DMS153 treated with DMSO at 0.1 percent for 48 hours (cell line): ENCODE data around the gene KLHDC9.
"Not testable (repeated sequence)": the region's sequence is repeated elsewhere in the genome, so short reads cannot be mapped to it uniquely, and the experiment has no call there.

Source experiments
- DNase-seq: peaks from one replicate; lab custom pipeline; 2025; ENCODE audit not compliant: unreplicated experiment; lab: John Stamatoyannopoulos, UW

The KLHDC9 gene

GRCh38 chr1:161092621-161093028 is 5.5 kb upstream of the KLHDC9 start:
- DNase-seq, result no peak

- no peak for DNase-seq
These were observed 3.7 kb upstream of the KLHDC9 start for GRCh38 chr1:161094481-161094880.

- DNase-seq, result no peak
These were observed 2.9 kb upstream of the KLHDC9 start for GRCh38 chr1:161095230-161095629.

- DNase-seq, result no peak
These were observed 2.1 kb upstream of the KLHDC9 start for GRCh38 chr1:161096015-161096414.

GRCh38 chr1:161096530-161096929 is 1.6 kb upstream of the KLHDC9 start:
- DNase-seq, result no peak

GRCh38 chr1:161099090-161099802 is 1.1 kb downstream of the KLHDC9 start:
- no peak for DNase-seq

- no peak for DNase-seq
These were observed 2.4 kb downstream of the KLHDC9 start for GRCh38 chr1:161100556-161100955.

GRCh38 chr1:161106431-161106830 is 8.3 kb downstream of the KLHDC9 start:
- no peak for DNase-seq

GRCh38 chr1:161111117-161111516 is 13.0 kb downstream of the KLHDC9 start:
- DNase-seq, result no peak

- no peak for DNase-seq
These were observed 13.4 kb downstream of the KLHDC9 start for GRCh38 chr1:161111527-161111926.

- DNase-seq, result no peak
These were observed 15.8 kb downstream of the KLHDC9 start for GRCh38 chr1:161113915-161114314.

- no peak for DNase-seq
These were observed 16.4 kb downstream of the KLHDC9 start for GRCh38 chr1:161114556-161114955.

GRCh38 chr1:161115132-161115711 is 17.1 kb downstream of the KLHDC9 start:
- DNase-seq, result no peak

- not testable (repeated sequence) for DNase-seq
These were observed 17.8 kb downstream of the KLHDC9 start for GRCh38 chr1:161115961-161116360.

- peak; percentile 65 for DNase-seq
These were observed 19.8 kb downstream of the KLHDC9 start, which contains the start of the genes NIT1 and PFDN2 for GRCh38 chr1:161117759-161118581. Gene NIT1, plus strand, starts transcription at chr1:161118105. Its CDS starts 72 bp downstream, at chr1:161118177. Gene PFDN2, minus strand, starts transcription at chr1:161118037. Its CDS starts 11 bp downstream, at chr1:161118026.

- DNase-seq, result no peak
These were observed 21.1 kb downstream of the KLHDC9 start for GRCh38 chr1:161119092-161119903.

- DNase-seq, result no peak
These were observed 23.0 kb downstream of the KLHDC9 start for GRCh38 chr1:161121042-161121650.

GRCh38 chr1:161121834-161122233 is 23.7 kb downstream of the KLHDC9 start:
- DNase-seq, result no peak

- DNase-seq, result no peak
These were observed 24.8 kb downstream of the KLHDC9 start for GRCh38 chr1:161122967-161123366.

GRCh38 chr1:161127649-161128048 is 29.5 kb downstream of the KLHDC9 start:
- DNase-seq, result no peak
